Stimulated activated naive CD4-positive, alpha-beta T cell treated with Interleukin-2 at 50 U/mL for 16 hours (primary cell): ENCODE results near the gene SYTL1.

Experiments used
- DNase-seq: peaks from one replicate; lab custom pipeline; 2025; lab: John Stamatoyannopoulos, UW

SYTL1 gene

GRCh38 chr1:27318596-27318995 lies 23.2 kb upstream of the SYTL1 start:
- no peak for DNase-seq

GRCh38 chr1:27321813-27322568 lies 19.8 kb upstream of the SYTL1 start, which contains the start of gene TMEM222:
TSS of gene TMEM222 (plus strand) at chr1:27322163. CDS start at chr1:27322198, 35 bp downstream.
- DNase-seq = peak; percentile 94

- no peak for DNase-seq
These were observed 19.1 kb upstream of the SYTL1 start for GRCh38 chr1:27322569-27323240.

- DNase-seq = no peak
These were observed 16.5 kb upstream of the SYTL1 start for GRCh38 chr1:27325286-27325685.

- DNase-seq = no peak
These were observed 13.9 kb upstream of the SYTL1 start for GRCh38 chr1:27327964-27328363.

DNA sequence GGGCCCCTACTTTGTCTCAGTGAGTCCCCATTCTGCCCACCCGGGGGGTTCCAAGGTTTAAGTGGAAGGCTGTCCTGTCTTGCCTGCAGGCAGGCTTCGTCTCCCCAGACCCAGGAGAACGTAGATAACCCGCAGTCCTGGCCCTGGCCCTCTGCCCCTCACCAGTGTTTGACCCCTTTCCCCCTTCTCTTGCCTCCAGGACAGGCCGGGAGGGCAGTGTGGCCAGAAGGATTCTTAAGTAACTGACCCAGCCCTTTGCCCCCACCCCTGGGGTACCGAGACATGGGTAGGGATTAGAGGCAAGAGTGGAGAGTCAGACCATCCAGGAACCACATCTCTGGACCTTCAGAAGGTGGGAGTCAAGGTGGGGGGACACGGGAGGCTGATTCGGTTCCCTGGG lies 11.0 kb upstream of the SYTL1 start:
- no peak for DNase-seq

DNA sequence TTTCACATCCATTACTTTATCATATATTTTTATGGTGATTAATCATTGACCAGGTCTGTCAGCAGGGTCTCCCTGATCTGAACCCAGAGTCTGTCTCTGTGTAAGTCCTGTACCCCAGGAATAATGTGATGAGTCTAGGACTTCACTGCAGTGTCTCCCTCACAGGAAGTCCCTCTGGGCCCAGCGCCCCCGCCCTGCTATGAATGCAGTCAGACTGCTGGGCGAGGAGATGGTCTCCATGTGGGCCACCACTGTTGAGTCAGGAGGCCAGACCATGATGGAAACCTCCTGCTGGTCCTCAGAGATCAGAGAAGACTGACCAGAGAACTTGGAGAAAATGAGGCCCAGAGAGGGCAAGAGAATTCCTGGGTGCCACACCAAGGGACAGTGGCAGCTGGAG lies 10.4 kb upstream of the SYTL1 start:
- no peak for DNase-seq

DNA sequence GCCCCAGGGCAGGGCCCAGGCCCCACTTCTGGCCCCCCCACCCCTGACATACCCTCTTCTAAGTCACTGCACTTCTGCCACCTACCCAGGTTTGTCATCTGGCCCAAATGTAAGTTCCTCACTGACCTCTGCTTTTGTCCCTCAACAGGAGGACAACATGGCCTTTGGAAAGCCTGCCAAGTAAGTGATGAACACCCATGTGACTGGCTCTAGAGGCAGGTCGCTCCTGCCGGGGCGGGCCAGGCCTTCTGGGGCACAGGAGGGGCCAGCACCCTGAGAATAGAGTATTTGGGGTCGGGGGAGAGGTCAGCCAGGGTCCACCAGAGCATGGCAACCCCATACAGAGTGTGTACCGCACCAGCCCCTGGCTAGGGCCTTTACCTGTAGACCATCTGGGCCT lies 9.9 kb upstream of the SYTL1 start:
- DNase-seq = no peak

DNA sequence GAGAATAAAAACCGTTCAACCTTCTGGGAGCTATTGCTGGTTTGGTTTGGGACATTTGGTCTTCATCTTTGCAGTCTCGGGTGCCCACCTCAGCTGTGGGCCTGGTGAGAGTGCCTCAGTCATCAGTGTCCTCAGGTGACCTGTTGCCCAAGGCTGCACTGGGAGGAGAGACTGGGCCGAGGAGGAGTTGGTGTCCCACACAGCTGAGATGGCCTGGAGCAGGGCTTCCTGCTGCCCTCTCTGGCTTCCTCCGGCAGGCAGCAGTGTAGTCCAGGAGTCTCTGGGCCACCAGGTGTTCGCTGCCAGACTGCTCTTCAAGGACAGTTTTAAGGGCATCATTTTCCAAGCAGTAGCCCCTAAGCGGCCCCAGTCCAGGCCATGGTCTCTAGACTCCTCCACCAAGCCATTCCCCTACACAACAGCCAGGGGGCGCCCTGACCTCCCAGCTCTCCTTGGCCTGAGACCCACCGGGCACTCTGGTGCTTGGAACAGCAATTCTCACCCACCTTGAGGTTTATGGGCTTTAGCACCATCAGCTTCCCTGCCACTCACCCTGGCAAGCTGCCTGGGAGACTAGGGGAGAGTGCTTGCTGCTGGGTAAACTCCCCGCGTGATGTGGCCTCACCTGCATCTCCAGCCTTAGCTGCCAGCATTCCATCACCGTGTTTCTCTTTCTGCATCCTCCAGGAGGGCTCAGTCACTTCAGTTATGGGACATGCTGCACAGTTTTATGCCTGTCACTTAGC lies 9.1 kb upstream of the SYTL1 start:
- DNase-seq = peak; percentile 32

DNA sequence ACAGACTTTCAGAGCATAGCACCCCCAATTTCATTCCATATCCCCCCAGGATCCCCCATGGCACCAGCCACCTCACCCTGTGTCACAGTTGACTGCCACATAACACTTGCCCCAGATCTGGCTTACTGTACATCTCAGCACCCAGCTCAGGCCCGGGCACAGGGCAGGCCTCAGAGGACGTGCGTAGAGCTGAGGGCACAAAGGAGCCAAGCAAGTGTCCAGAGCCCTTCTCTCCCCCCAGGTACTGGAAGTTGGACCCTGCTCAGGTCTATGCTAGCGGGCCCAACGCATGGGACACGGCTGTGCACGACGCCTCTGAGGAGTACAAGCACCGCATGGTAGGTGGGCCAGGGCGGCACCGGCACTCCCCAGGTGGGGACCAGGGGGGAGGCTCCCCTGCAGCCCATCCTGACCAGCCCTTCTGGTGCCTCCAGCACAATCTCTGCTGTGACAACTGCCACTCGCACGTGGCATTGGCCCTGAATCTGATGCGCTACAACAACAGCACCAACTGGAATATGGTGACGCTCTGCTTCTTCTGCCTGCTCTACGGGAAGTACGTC lies 8.0 kb upstream of the SYTL1 start:
- DNase-seq = no peak

- DNase-seq = no peak
These were observed 6.1 kb upstream of the SYTL1 start for GRCh38 chr1:27335506-27336422.

GRCh38 chr1:27336756-27337155 lies 5.1 kb upstream of the SYTL1 start:
- no peak for DNase-seq

DNA sequence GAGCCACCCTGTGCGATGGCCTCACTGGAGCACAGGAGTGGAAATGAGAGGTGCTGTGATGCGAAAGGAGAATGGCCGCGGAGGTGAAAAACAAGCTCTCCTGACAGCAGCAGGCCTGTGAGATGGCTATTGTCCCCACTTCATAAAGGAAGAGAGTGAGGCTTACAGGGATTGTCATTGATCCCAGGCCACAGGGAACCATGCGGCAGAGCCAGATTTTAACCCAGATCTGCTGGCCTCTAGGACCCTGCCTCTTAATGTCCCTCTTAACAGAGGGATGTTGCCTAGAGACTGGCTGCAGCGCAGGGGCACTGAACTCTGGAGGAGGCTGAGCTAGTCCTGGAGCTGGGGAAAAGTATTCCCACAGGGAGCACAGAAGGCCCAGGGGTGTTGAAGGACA lies 3.1 kb upstream of the SYTL1 start:
- DNase-seq = no peak

DNA sequence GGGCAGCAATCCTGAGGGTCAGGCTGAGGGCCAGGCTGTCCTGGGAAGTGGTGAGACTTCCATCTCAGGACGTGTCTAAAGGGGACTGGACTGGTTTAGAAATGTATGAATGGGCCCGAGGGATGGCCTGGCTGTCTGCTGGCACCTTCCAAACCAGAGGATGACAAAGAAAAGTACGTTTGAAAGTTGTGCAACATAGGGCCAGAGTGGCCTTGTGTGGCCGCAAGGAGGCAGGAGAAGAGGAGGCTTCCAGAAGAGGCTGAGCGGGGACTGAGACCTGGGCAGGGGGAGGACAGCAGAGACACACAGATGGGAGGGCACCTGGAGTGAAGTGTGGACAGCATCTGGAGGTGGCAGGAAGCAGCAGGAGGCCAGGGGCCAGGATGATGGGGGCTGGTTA lies 2.6 kb upstream of the SYTL1 start:
- no peak for DNase-seq

DNA sequence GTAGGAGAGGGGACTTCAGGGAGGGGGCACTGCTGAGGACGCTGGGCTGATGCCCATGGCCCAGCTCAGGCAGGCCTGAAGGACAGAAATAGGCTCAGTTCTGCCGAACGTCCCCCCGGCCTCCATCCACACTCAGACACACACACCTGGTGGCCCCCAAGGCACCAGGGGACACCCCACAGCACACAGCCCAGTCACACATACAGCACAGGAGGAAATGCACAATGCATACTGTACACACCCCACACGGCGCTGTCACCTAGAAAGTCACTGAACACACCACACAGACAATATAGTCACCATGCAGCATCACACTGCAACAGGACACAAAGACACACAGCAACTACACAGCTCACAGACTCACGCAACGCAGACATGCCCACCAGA lies 562 bp downstream of the SYTL1 start:
- peak; percentile 15 for DNase-seq

GRCh38 chr1:27342778-27343638 lies 1.2 kb downstream of the SYTL1 start:
- peak; percentile 74 for DNase-seq

DNA sequence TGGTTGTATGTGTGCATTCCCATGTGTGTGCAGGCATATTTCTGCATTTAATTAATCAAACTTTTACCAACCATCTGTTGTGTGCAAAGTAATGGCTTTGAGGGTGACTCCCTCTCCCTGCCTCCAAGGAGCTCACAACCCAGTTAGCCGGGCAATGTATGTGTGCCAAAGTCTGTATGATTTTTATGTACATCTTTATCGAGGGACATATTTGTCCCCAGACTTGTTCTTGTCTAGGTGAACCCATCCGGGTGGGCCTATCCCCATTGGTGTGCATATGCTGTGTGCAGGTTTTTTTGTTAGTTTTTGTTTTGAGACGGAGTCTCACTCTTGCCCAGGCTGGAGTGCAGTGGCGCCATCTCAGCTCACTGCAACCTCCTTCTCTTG lies 1.8 kb downstream of the SYTL1 start:
- DNase-seq = no peak

GRCh38 chr1:27345272-27345671 lies 3.5 kb downstream of the SYTL1 start:
- no peak for DNase-seq

- no peak for DNase-seq
These were observed 4.5 kb downstream of the SYTL1 start for GRCh38 chr1:27346357-27346756.

- DNase-seq = no peak
These were observed 5.3 kb downstream of the SYTL1 start for GRCh38 chr1:27346991-27347624.
